Breast epithelium (tissue), 3 donors: ENCODE results near the gene MAPK8.

Source experiments
- CTCF ChIP-seq, 3 donors: fragments of 450-650 bp; IDR thresholded peaks; one replicate each; pipeline ENCODE4 v1.5.1; 2016 to 2017; ENCODE audit warnings: antibody characterized with exemption in 3 of 3, mild to moderate bottlenecking in 3 of 3, moderate library complexity in 3 of 3
- POLR2A ChIP-seq: fragments of 450-650 bp; IDR thresholded peaks from one replicate; pipeline ENCODE4 v1.6.1; 2016; ENCODE audit warnings: antibody characterized with exemption, mild to moderate bottlenecking, moderate library complexity

GRCh38 chr10:48482207-48482606 lies 175.7 kb downstream of the MAPK8 start:
- TF ChIP-seq CTCF (IDR thresholded peaks at IDR 0.05) (no peak), POLR2A (no peak)
